Measurements from ENCODE around the gene TAF1D.

The TAF1D gene

GRCh38 chr11:93733474-93733873 is 7.8 kb downstream of the TAF1D start:
- no peak overlapping the region for H3K4me3 ChIP-seq (ENCODE audit: control insufficient read depth, low read depth, low read length)
- no peak for TF ChIP-seq CTCF (conservative IDR thresholded peaks at IDR 0.05; ENCODE audit: control insufficient read depth, insufficient read depth, low read depth, low read length)
- DNase-seq (ENCODE audit: low read depth) = no peak

GRCh38 chr11:93732237-93732892 is 8.9 kb downstream of the TAF1D start:
- no peak for DNase-seq (ENCODE audit: low read depth)
- TF ChIP-seq CTCF (conservative IDR thresholded peaks at IDR 0.05; ENCODE audit: control insufficient read depth, insufficient read depth, low read depth, low read length) = no peak
- H3K4me3 ChIP-seq (ENCODE audit: control insufficient read depth, low read depth, low read length) = no peak overlapping the region

DNA sequence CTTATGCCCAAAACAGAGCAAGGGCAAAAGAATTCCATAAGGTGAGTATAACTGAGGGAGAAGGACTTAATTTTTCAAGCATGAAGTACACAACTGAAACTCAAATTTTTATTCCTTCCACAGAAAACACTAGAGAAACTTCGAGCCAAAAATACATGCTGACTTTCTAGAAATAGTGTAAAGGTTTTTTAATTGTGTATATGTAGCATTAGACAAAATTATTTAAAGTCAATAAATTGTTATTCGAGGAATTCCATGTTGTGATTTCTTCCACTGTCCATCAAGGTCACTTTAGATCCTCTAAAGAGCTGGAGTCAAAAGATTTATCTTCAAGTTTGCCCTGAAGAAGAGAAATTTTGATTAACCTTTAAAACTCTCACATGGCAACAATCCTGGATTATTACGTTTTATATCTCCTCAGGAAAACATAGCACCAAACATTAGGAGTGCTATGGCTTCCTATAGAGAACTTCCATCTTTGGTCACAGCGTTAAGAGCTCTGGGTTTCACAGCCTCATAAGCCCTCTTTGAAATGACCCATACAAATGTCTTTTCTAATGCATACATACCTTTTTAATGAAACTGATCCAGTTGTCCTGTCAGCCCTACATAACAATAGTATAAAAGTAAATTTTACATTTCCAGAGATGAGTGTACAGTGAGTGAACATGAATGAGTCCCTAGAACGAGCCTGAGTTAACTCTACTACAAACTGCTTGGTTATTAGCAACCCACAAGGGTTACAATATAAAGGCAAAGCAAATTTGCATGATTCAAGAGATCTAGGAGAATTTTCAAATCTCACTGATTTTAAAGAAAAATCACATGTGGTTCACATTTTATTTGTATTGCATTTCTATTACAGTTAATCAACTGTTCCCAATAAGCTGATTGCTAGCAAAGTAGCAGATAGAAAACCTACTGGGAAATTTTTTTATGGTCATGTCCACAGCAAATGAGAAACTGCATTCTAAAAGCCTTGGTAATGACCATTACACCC is 10.9 kb downstream of the TAF1D start:
- no peak for DNase-seq (ENCODE audit: low read depth)
- no peak for TF ChIP-seq CTCF (conservative IDR thresholded peaks at IDR 0.05; ENCODE audit: control insufficient read depth, insufficient read depth, low read depth, low read length)
- no peak overlapping the region for H3K4me3 ChIP-seq (ENCODE audit: control insufficient read depth, low read depth, low read length)

- H3K4me3 ChIP-seq (ENCODE audit: control insufficient read depth, low read depth, low read length) = no peak overlapping the region
- DNase-seq (ENCODE audit: low read depth) = peak; percentile 17
- TF ChIP-seq CTCF (conservative IDR thresholded peaks at IDR 0.05; ENCODE audit: control insufficient read depth, insufficient read depth, low read depth, low read length) = no peak
These were observed 12.1 kb downstream of the TAF1D start for GRCh38 chr11:93729129-93729616.

- peak; percentile 19 for DNase-seq (ENCODE audit: low read depth)
- TF ChIP-seq CTCF (conservative IDR thresholded peaks at IDR 0.05; ENCODE audit: control insufficient read depth, insufficient read depth, low read depth, low read length) = no peak
- H3K4me3 ChIP-seq (ENCODE audit: control insufficient read depth, low read depth, low read length) = no peak overlapping the region
These were observed 12.5 kb downstream of the TAF1D start for GRCh38 chr11:93728792-93729128.

GRCh38 chr11:93727985-93728791 is 13.1 kb downstream of the TAF1D start:
- TF ChIP-seq CTCF (conservative IDR thresholded peaks at IDR 0.05; ENCODE audit: control insufficient read depth, insufficient read depth, low read depth, low read length) = no peak
- DNase-seq (ENCODE audit: low read depth) = peak; percentile 40
- H3K4me3 ChIP-seq (ENCODE audit: control insufficient read depth, low read depth, low read length) = no peak overlapping the region

Measured in fibroblast of mammary gland (primary cell).